ENCODE data around the gene RTN4.
"Not testable (repeated sequence)": the region's sequence is repeated elsewhere in the genome, so short reads cannot be mapped to it uniquely, and the experiment has no call there.

RTN4 gene

GRCh38 chr2:55050100-55050994 lies at the start of gene RTN4:
RTN4 (minus strand) TSS chr2:55050451; CDS start chr2:55050300, 151 bp downstream.
- DNase-seq (ENCODE audit: low spot score) = peak; percentile 99

DNA sequence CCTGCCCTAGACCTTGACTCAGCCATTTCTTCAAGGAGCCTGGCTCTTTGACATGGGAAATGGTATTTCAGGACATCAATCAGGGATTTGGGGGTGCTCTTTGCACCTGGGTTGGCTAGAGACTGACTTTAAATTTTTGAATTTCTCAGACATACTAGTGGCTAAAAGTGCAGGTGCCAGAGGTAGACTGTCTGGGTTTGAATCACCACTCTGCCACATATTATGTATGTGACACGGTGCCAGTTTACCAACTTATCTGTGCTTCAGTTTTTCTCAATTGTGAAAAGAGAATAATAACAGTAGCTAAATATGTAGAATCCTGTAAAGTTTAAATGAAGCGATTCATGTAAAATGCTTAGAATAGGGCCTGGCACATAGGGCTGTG lies 49.2 kb upstream of the RTN4 start:
- no peak for DNase-seq (ENCODE audit: low spot score)

GRCh38 chr2:55097461-55098410 lies 47.5 kb upstream of the RTN4 start:
- no peak for DNase-seq (ENCODE audit: low spot score)

GRCh38 chr2:55097082-55097460 lies 46.8 kb upstream of the RTN4 start:
- no peak for DNase-seq (ENCODE audit: low spot score)

DNA sequence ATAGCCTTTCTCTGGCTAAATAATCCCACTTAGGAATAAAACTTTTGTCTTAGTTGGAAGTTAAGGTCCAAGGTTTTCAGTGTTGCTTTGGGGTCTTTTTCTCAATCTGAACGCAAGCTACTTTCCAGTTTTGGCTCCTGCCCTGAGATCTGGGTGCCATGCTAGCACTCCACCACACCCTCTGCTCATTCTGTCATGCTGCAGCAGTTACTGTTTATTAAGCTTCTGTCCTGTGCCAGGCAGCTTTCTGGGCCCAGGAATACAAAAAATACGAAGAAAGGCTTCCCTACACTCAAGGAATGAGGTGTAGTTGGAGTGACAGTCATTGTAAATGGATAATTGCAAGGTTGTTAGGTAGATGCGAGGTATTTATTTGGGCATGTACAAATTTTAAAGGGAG lies 46.3 kb upstream of the RTN4 start:
- no peak for DNase-seq (ENCODE audit: low spot score)

GRCh38 chr2:55093381-55093780 lies 43.1 kb upstream of the RTN4 start:
- DNase-seq (ENCODE audit: low spot score) = no peak

DNA sequence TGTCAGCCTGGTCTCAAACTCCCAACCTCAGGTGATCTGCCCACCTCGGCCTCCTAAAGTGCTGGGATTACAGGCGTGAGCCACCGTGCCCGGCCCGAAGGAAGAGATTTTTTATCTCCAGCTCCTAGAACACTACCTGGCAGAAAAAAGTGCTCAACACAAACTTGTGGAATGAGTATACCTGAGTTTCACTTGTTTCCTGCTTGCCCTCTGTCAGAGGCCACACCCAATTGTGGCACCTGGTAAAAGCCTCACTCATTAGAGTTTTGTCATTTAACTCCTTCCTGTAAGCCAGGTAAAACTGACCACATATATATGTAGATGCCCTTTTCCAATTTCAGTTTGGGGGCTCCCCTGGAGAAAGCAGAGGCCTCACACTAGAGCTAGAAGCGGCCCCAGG lies 42.2 kb upstream of the RTN4 start:
- DNase-seq (ENCODE audit: low spot score) = no peak

GRCh38 chr2:55091681-55092080 lies 41.4 kb upstream of the RTN4 start:
- not testable (repeated sequence) for DNase-seq (ENCODE audit: low spot score)

- DNase-seq (ENCODE audit: low spot score) = no peak
These were observed 40.5 kb upstream of the RTN4 start for GRCh38 chr2:55090702-55091101.

DNA sequence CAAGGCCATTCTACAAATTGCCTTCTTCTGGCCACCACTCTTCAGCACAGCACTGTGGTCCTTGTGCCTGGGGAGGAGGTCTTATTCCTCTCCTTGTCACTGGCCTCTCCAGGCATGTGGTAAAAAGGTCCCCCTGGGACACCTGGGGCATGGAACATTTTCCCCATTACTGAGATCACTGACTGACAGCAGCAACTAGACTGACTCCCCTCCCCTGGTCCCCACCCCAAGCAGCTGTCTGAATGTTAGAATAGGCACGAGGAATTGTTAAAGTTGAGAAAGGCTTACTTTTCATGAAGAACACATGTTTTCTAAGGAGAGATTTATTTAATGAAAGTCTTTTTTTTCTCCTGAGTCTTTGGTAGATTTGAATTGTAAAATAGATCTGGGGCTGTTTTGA lies 39.5 kb upstream of the RTN4 start:
- no peak for DNase-seq (ENCODE audit: low spot score)

GRCh38 chr2:55088400-55088799 lies 38.1 kb upstream of the RTN4 start:
- no peak for DNase-seq (ENCODE audit: low spot score)

GRCh38 chr2:55087936-55088335 lies 37.7 kb upstream of the RTN4 start:
- no peak for DNase-seq (ENCODE audit: low spot score)

GRCh38 chr2:55087501-55087900 lies 37.2 kb upstream of the RTN4 start:
- DNase-seq (ENCODE audit: low spot score) = no peak

- DNase-seq (ENCODE audit: low spot score) = no peak
These were observed 35.1 kb upstream of the RTN4 start for GRCh38 chr2:55085113-55086040.

- no peak for DNase-seq (ENCODE audit: low spot score)
These were observed 34.4 kb upstream of the RTN4 start for GRCh38 chr2:55084641-55085040.

GRCh38 chr2:55080204-55080738 lies 30.0 kb upstream of the RTN4 start:
- DNase-seq (ENCODE audit: low spot score) = no peak

DNA sequence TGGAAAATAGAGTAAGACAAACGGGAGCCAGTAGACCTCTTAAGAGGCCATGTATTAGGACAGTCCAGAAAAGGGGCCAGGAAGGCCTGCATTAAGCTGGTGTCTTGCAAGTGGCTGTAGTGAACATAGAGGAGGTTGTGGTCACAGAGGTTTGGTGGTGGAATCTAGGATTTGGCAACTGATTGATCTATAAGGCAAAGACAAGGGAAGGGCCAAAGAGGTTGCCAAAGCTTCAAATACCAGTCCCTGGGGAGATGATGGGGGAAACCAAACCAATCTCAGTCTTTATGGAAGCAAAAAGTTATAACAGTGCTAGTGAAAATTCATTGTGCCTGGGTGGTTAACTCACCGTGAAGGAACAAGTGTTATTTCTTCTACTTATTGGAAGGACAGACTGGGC lies 28.7 kb upstream of the RTN4 start:
- DNase-seq (ENCODE audit: low spot score) = no peak

GRCh38 chr2:55076721-55077120 lies 26.5 kb upstream of the RTN4 start:
- no peak for DNase-seq (ENCODE audit: low spot score)

GRCh38 chr2:55076019-55076418 lies 25.8 kb upstream of the RTN4 start:
- not testable (repeated sequence) for DNase-seq (ENCODE audit: low spot score)

GRCh38 chr2:55073000-55073983 lies 23.0 kb upstream of the RTN4 start:
- DNase-seq (ENCODE audit: low spot score) = no peak

Data from left forelimb (tissue), 1 donor.